Chondrocyte (in vitro differentiated cells): ENCODE results near the gene CYB5RL. TPM values are rescaled to one million over a fixed set of nuclear protein-coding genes. Genes with fewer than 3 reads are reported as not detected.

ENCODE experiments used
- DNase-seq: peaks from one replicate; pipeline ENCODE4 v3.0.0; 2021; ENCODE audit warnings: mixed read lengths, low spot score
- H3K27ac Mint-ChIP-seq: one replicate; pipeline ENCODE4 v1.8.0; 2021; ENCODE audit warnings: mild to moderate bottlenecking, moderate library complexity, mixed read lengths; ENCODE audit not compliant: unreplicated experiment
- H3K27me3 Mint-ChIP-seq: 2 replicates; pipeline ENCODE4 v1.8.0; 2021; ENCODE audit warnings: low read depth, mixed read lengths
- H3K36me3 Mint-ChIP-seq: 2 replicates; pipeline ENCODE4 v1.8.0; 2021; ENCODE audit warnings: low read depth, mixed read lengths
- H3K4me1 Mint-ChIP-seq: 2 replicates; pipeline ENCODE4 v1.8.0; 2021; ENCODE audit warnings: low read depth, mild to moderate bottlenecking, mixed read lengths
- H3K4me3 Mint-ChIP-seq: one replicate; pipeline ENCODE4 v1.8.0; 2021; ENCODE audit warnings: mild to moderate bottlenecking, moderate library complexity, mixed read lengths; ENCODE audit not compliant: unreplicated experiment
- H3K9me3 Mint-ChIP-seq: 2 replicates; pipeline ENCODE4 v1.8.0; 2021; ENCODE audit warnings: low read depth, mixed read lengths
- CTCF ChIP-seq: fragments of 200-600 bp; sonication (generic); IDR thresholded peaks from 2 replicates; pipeline ENCODE4 v1.5.0; 2021; ENCODE audit warnings: antibody characterized with exemption, mild to moderate bottlenecking, moderate library complexity
- total RNA-seq: library from RNA; stranded (reverse); gene quantifications from 3 replicates; pipeline ENCODE4 v1.2.1, GENCODE V29; 2021

The CYB5RL gene
- total RNA-seq, 1 donor from 2014 or later = 7.8 TPM

- Mint-ChIP-seq H3K4me3 (no peak overlapping the region), H3K9me3 (no peaks in the 10 kb centered on the region), H3K27me3 (no peaks in the 10 kb centered on the region), H3K4me1 (peaks cover 19% of the 10 kb centered on the region), H3K36me3 (no peaks in the 10 kb centered on the region), H3K27ac (no peak overlapping the region)
- TF ChIP-seq CTCF = no peak
- DNase-seq = peak; percentile 34
Observed at GRCh38 chr1:54156986-54157385, 42.8 kb downstream of the CYB5RL start.

- no peaks in the 10 kb centered on the region for H3K9me3 Mint-ChIP-seq
- no peaks in the 10 kb centered on the region for H3K36me3 Mint-ChIP-seq
- peaks cover 19% of the 10 kb centered on the region for H3K4me1 Mint-ChIP-seq
- H3K4me3 Mint-ChIP-seq = no peak overlapping the region
- H3K27me3 Mint-ChIP-seq = no peaks in the 10 kb centered on the region
- no peak overlapping the region for H3K27ac Mint-ChIP-seq
- TF ChIP-seq CTCF = no peak
- peak; percentile 10 for DNase-seq
Observed at GRCh38 chr1:54156201-54156600, 43.6 kb downstream of the CYB5RL start.

- no peak overlapping the region for H3K4me3 Mint-ChIP-seq
- DNase-seq = peak; percentile 35
Observed at GRCh38 chr1:54153535-54154439, 46.0 kb downstream of the CYB5RL start.

GRCh38 chr1:54152696-54153095 lies 47.1 kb downstream of the CYB5RL start, which contains the start of gene CDCP2:
Gene CDCP2, minus strand, starts transcription at chr1:54153000. Its CDS starts 78 bp downstream, at chr1:54152922.
- Mint-ChIP-seq H3K9me3 (no peaks in the 10 kb centered on the region), H3K27ac (peak within 1 kb of the TSS; percentile 41), H3K27me3 (no peaks in the 10 kb centered on the region), H3K36me3 (no peaks in the 10 kb centered on the region), H3K4me3 (no peak within 1 kb of the TSS), H3K4me1 (peaks cover 14% of the 10 kb centered on the region)
- TF ChIP-seq CTCF = no peak
- DNase-seq = peak; percentile 59

More at GRCh38 chr1:54153535-54154439, 46.0 kb downstream of the CYB5RL start:
- no peak for TF ChIP-seq CTCF
- Mint-ChIP-seq H3K27me3 (no peaks in the 10 kb centered on the region), H3K36me3 (no peaks in the 10 kb centered on the region), H3K4me1 (peaks cover 12% of the 10 kb centered on the region), H3K27ac (peak overlapping the region; percentile 41), H3K9me3 (no peaks in the 10 kb centered on the region)

GRCh38 chr1:54151013-54151412 lies 48.8 kb downstream of the CYB5RL start:
- no peaks in the 10 kb centered on the region for H3K9me3 Mint-ChIP-seq
- H3K27me3 Mint-ChIP-seq = no peaks in the 10 kb centered on the region
- no peak for DNase-seq
- no peak overlapping the region for H3K4me3 Mint-ChIP-seq
- H3K4me1 Mint-ChIP-seq = peaks cover 14% of the 10 kb centered on the region
- H3K36me3 Mint-ChIP-seq = no peaks in the 10 kb centered on the region
- no peak overlapping the region for H3K27ac Mint-ChIP-seq
- no peak for TF ChIP-seq CTCF

Other genes with a start within 250 kb of the CYB5RL start
- not detected in 3 replicates for gene LDLRAD1, start 181.8 kb downstream of the CYB5RL start, total RNA-seq
- gene TMEM59, start 146.8 kb downstream of the CYB5RL start, total RNA-seq = 294 to 335 TPM (median 301 TPM) in 3 replicates
- gene TCEANC2, start 146.4 kb downstream of the CYB5RL start, total RNA-seq = 3.6 to 4.8 TPM (median 3.9 TPM) in 3 replicates
- gene CDCP2, start 47.0 kb downstream of the CYB5RL start, total RNA-seq = not detected in 3 replicates
- 66.0 to 66.9 TPM (median 66.3 TPM) in 3 replicates for gene MRPL37, start 137 bp upstream of the CYB5RL start, total RNA-seq
- 22.0 to 41.2 TPM (median 26.2 TPM) in 3 replicates for gene SSBP3, start 206.4 kb upstream of the CYB5RL start, total RNA-seq